ENCODE results near the gene CD300E. TPM values are rescaled to one million over a fixed set of nuclear protein-coding genes. Genes with fewer than 3 reads are reported as not detected.

The CD300E gene
- polyA plus RNA-seq, 1 donor (not counting 4 experiments of a cell fraction or from before 2014, with no cell fraction given), result not detected

DNA sequence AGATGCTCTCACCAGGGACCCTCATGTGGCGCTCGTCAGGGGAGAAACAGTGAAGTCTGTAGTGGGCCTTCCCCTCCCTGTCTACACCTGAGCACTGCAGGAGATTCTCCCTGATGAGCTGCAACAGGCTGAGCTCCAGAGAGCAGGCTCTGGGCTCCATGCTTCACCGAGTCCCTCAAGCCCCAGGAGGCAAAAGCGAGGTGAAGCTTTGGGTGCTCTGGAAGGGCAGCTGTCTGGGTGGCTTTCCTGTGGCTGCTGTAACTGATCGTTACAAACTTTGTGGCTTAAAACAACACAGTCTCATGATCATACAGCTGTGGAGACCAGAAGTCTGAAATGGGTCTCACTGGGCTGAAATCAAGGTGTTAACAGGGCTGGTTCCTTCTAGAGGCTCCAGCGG is 19.3 kb downstream of the CD300E start:
- TF ChIP-seq, protein P1, sequence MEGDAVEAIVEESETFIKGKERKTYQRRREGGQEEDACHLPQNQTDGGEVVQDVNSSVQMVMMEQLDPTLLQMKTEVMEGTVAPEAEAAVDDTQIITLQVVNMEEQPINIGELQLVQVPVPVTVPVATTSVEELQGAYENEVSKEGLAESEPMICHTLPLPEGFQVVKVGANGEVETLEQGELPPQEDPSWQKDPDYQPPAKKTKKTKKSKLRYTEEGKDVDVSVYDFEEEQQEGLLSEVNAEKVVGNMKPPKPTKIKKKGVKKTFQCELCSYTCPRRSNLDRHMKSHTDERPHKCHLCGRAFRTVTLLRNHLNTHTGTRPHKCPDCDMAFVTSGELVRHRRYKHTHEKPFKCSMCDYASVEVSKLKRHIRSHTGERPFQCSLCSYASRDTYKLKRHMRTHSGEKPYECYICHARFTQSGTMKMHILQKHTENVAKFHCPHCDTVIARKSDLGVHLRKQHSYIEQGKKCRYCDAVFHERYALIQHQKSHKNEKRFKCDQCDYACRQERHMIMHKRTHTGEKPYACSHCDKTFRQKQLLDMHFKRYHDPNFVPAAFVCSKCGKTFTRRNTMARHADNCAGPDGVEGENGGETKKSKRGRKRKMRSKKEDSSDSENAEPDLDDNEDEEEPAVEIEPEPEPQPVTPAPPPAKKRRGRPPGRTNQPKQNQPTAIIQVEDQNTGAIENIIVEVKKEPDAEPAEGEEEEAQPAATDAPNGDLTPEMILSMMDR (optimal IDR thresholded peaks at IDR 0.05 in 1 of 3, IDR thresholded peaks at IDR 0.05 in 1 of 3, conservative IDR thresholded peaks at IDR 0.05 in 1 of 3; ENCODE audit: extremely low read depth in 1 of 3, insufficient read depth in 2 of 3, low read length in 3 of 3), result no peak
- TF ChIP-seq EZH2 (IDR thresholded peaks at IDR 0.05; ENCODE audit: low read length), result no peak
- H3K36me3 ChIP-seq (ENCODE audit: control insufficient read depth in 2 of 2, extremely low read depth in 1 of 2, insufficient read depth in 2 of 2, low read length in 2 of 2), result no peaks in the 10 kb centered on the region
- H3K9me3 ChIP-seq (ENCODE audit: control insufficient read depth, low read depth, low read length), result no peaks in the 10 kb centered on the region
- H3K4me2 ChIP-seq (ENCODE audit: control insufficient read depth, extremely low read depth, insufficient read depth, low read depth, low read length), result no peak overlapping the region
- H3K27ac ChIP-seq (ENCODE audit: control insufficient read depth, insufficient read depth, low read length), result no peak overlapping the region
- H3K4me3 ChIP-seq (ENCODE audit: control insufficient read depth in 2 of 3, extremely low read depth in 1 of 3, insufficient read depth in 2 of 3, low read depth in 1 of 3, low read length in 3 of 3), result no peak overlapping the region
- no peaks in the 10 kb centered on the region for H3K27me3 ChIP-seq (ENCODE audit: control insufficient read depth, extremely low read depth, insufficient read depth, low read length)
- no peaks in the 10 kb centered on the region for H4K20me1 ChIP-seq (ENCODE audit: control insufficient read depth, extremely low read depth, insufficient read depth, low read length)
- H3K9me1 ChIP-seq (ENCODE audit: control insufficient read depth, extremely low read depth, insufficient read depth, low read length), result no peaks in the 10 kb centered on the region
- DNase-seq (ENCODE audit: low read depth, low spot score), result no peak
- no peaks in the 10 kb centered on the region for H3K79me2 ChIP-seq (ENCODE audit: control insufficient read depth, insufficient read depth, low read length)
- H2AFZ ChIP-seq (ENCODE audit: control insufficient read depth, low read length), result no peak overlapping the region
- H3K9ac ChIP-seq (ENCODE audit: control insufficient read depth, extremely low read depth, insufficient read depth, low read length), result no peak overlapping the region
- no peak for FAIRE-seq
- peaks cover 22% of the 10 kb centered on the region for H3K4me1 ChIP-seq (ENCODE audit: control insufficient read depth, extremely low read depth, insufficient read depth, low read length)
- dilution Hi-C loops (cut with MboI; ENCODE audit: extremely low pct_ligation_motif_present, low sequenced_read_pairs), result no loop called here

DNA sequence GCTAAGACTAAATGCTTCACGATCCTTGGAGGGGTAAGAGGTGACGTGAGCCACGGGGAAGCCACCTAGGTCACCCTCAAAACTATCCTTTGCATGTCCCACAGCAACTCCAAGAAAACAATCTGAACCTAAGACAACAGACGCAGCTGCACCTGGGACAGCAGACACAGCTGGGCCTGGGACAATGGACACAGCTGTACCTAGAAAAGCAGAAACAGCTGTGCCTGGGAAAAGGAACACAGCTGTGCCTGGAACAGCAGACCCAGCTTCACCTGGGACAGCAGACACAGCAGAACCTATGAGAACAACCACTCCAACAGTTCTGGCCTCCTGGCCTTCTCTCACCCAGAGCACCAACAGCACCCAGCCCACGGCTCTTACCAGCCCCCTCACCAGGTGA is 19.8 kb downstream of the CD300E start:
- Histone ChIP-seq H4K20me1 (ENCODE audit: control insufficient read depth, extremely low read depth, insufficient read depth, low read length) (no peaks in the 10 kb centered on the region), H3K9ac (ENCODE audit: control insufficient read depth, extremely low read depth, insufficient read depth, low read length) (no peak overlapping the region), H3K4me3 (ENCODE audit: control insufficient read depth in 2 of 3, extremely low read depth in 1 of 3, insufficient read depth in 2 of 3, low read depth in 1 of 3, low read length in 3 of 3) (no peak overlapping the region), H2AFZ (ENCODE audit: control insufficient read depth, low read length) (no peak overlapping the region), H3K9me3 (ENCODE audit: control insufficient read depth, low read depth, low read length) (no peaks in the 10 kb centered on the region), H3K4me2 (ENCODE audit: control insufficient read depth, extremely low read depth, insufficient read depth, low read depth, low read length) (no peak overlapping the region), H3K79me2 (ENCODE audit: control insufficient read depth, insufficient read depth, low read length) (no peaks in the 10 kb centered on the region), H3K36me3 (ENCODE audit: control insufficient read depth in 2 of 2, extremely low read depth in 1 of 2, insufficient read depth in 2 of 2, low read length in 2 of 2) (no peaks in the 10 kb centered on the region), H3K27me3 (ENCODE audit: control insufficient read depth, extremely low read depth, insufficient read depth, low read length) (no peaks in the 10 kb centered on the region), H3K27ac (ENCODE audit: control insufficient read depth, insufficient read depth, low read length) (no peak overlapping the region), H3K9me1 (ENCODE audit: control insufficient read depth, extremely low read depth, insufficient read depth, low read length) (no peaks in the 10 kb centered on the region), H3K4me1 (ENCODE audit: control insufficient read depth, extremely low read depth, insufficient read depth, low read length) (peaks cover 26% of the 10 kb centered on the region)
- no peak for TF ChIP-seq EZH2 (IDR thresholded peaks at IDR 0.05; ENCODE audit: low read length)
- TF ChIP-seq, protein P1 (optimal IDR thresholded peaks at IDR 0.05 in 1 of 3, IDR thresholded peaks at IDR 0.05 in 1 of 3, conservative IDR thresholded peaks at IDR 0.05 in 1 of 3; ENCODE audit: extremely low read depth in 1 of 3, insufficient read depth in 2 of 3, low read length in 3 of 3), result no peak
- dilution Hi-C loops (cut with MboI; ENCODE audit: extremely low pct_ligation_motif_present, low sequenced_read_pairs), result no loop called here
- DNase-seq (ENCODE audit: low read depth, low spot score), result no peak
- no peak for FAIRE-seq

Data from keratinocyte (primary cell).